Panc1 (cell line): ENCODE measurements around the gene CSK. TPM values are rescaled to one million over a fixed set of nuclear protein-coding genes. Genes with fewer than 3 reads are reported as not detected.

Experiments
- ATAC-seq: fragments of 200-7000 bp; cut with Tn5 transposase; 2 replicates; pipeline ENCODE4 v1.9.1; 2020; ENCODE audit warnings: mild to moderate bottlenecking, moderate library complexity
- BruUV-seq: library from RNA; stranded (reverse); fragments of 400-500 nt; replicated peaks from 2 replicates; lab custom pipeline; 2021; lab: Mats Ljungman, UMichigan
- CTCF ChIA-PET: fragments of 300-600 bp; sonication (Branson Sonifier 250); formaldehyde crosslinking; loops from one replicate; lab custom pipeline; 2022; ENCODE audit warnings: antibody characterized with exemption; lab: Charles Lee
- POLR2A ChIA-PET: fragments of 300-600 bp; sonication (Branson Sonifier 250); formaldehyde crosslinking; loops from one replicate; lab custom pipeline; 2022; ENCODE audit warnings: antibody characterized with exemption; lab: Charles Lee
- DNase-seq: peaks from one replicate; pipeline ENCODE4 v3.0.0-alpha.2; 2010; ENCODE audit warnings: low read depth, low spot score
- H3K27ac ChIP-seq: 2 replicates; pipeline ENCODE4 v1.5.1; 2011; ENCODE audit warnings: mild to moderate bottlenecking, low read length, inconsistent platforms
- H3K27me3 ChIP-seq: fragments of 200-500 bp; sonication (Bioruptor generic); 2 replicates; pipeline ENCODE4 v1.6.0; 2014; ENCODE audit warnings: low read length, inconsistent platforms; ENCODE audit not compliant: control insufficient read depth, insufficient read depth
- H3K36me3 ChIP-seq: fragments of 200-500 bp; sonication (Bioruptor generic); 2 replicates; pipeline ENCODE4 v1.5.1; 2014; ENCODE audit warnings: inconsistent platforms, mild to moderate bottlenecking, low read length, moderate library complexity; ENCODE audit not compliant: control insufficient read depth, insufficient read depth
- H3K4me1 ChIP-seq: 2 replicates; pipeline ENCODE4 v1.5.1; 2011; ENCODE audit warnings: inconsistent platforms, mild to moderate bottlenecking, low read length, moderate library complexity; ENCODE audit not compliant: control insufficient read depth, insufficient read depth
- H3K4me3 ChIP-seq, 2 experiments: 2 replicates each; pipeline ENCODE4 v1.5.1; 2011 to 2012; ENCODE audit warnings: low read depth in 2 of 2, low read length in 2 of 2, mild to moderate bottlenecking in 2 of 2, inconsistent platforms in 1 of 2, moderate library complexity in 1 of 2
- H3K9me3 ChIP-seq: fragments of 200-500 bp; sonication (Bioruptor generic); 2 replicates; pipeline ENCODE4 v1.5.1; 2014; ENCODE audit warnings: low read depth, mild to moderate bottlenecking, inconsistent platforms, low read length, moderate library complexity; ENCODE audit not compliant: control insufficient read depth, insufficient read depth
- POLR2AphosphoS5 ChIP-seq: IDR thresholded peaks from 2 replicates; pipeline ENCODE4 v1.6.1; 2012; ENCODE audit warnings: mild to moderate bottlenecking, low read depth, low read length, moderate library complexity
- SIN3A ChIP-seq: IDR thresholded peaks from 2 replicates; pipeline ENCODE4 v1.6.1; 2012; ENCODE audit warnings: low read depth, mild to moderate bottlenecking, low read length, moderate library complexity, borderline replicate concordance; ENCODE audit not compliant: insufficient read depth
- TCF7L2 ChIP-seq: IDR thresholded peaks from 2 replicates; pipeline ENCODE4 v1.6.1; 2011; ENCODE audit warnings: mild to moderate bottlenecking, low read depth, low read length, inconsistent platforms
- in situ Hi-C: cut with HindIII; loops from 2 replicates; pipeline ENCODE4 v1.10.0; 2016; ENCODE audit warnings: low sequenced_read_pairs, low pct_unique_long_range_greater_than_20kb
- intact Hi-C: fragments of 100-400 bp; cut with micrococcal nuclease; formaldehyde crosslinking; loops from one replicate; pipeline ENCODE4 v1.10.0; 2022; ENCODE audit not compliant: unreplicated experiment
- total RNA-seq: library from RNA; stranded (reverse); gene quantifications from one replicate; pipeline ENCODE4 v1.2.1, GENCODE V29; 2021; ENCODE audit not compliant: unreplicated experiment
- TF ChIP-seq, protein P1 (sequence below), 2 experiments: IDR thresholded peaks; 2 replicates each; pipeline ENCODE4 v1.6.1; 2011 to 2012; ENCODE audit warnings: low read depth in 2 of 2, control low read depth in 1 of 2, low read length in 1 of 2, mild to moderate bottlenecking in 1 of 2, moderate library complexity in 1 of 2; ENCODE audit not compliant: insufficient read depth in 1 of 2
- TF ChIP-seq, protein P2 (sequence below): fragments of 450-650 bp; IDR thresholded peaks from 2 replicates; pipeline ENCODE4 v1.5.1; 2017; ENCODE audit warnings: mild to moderate bottlenecking

CSK gene
- total RNA-seq, 1 experiment from 2014 or later: 81.4 TPM

GRCh38 chr15:74830868-74831267, 49.0 kb downstream of the CSK start:
- ChIA-PET POLR2A (no interaction called here), CTCF (interaction anchor here (0.5 kb wide), 1 partner anchor 394 kb away, joined by 4 read pairs; no protein-coding TSS in a partner anchor)
- TF ChIP-seq, protein P1, sequence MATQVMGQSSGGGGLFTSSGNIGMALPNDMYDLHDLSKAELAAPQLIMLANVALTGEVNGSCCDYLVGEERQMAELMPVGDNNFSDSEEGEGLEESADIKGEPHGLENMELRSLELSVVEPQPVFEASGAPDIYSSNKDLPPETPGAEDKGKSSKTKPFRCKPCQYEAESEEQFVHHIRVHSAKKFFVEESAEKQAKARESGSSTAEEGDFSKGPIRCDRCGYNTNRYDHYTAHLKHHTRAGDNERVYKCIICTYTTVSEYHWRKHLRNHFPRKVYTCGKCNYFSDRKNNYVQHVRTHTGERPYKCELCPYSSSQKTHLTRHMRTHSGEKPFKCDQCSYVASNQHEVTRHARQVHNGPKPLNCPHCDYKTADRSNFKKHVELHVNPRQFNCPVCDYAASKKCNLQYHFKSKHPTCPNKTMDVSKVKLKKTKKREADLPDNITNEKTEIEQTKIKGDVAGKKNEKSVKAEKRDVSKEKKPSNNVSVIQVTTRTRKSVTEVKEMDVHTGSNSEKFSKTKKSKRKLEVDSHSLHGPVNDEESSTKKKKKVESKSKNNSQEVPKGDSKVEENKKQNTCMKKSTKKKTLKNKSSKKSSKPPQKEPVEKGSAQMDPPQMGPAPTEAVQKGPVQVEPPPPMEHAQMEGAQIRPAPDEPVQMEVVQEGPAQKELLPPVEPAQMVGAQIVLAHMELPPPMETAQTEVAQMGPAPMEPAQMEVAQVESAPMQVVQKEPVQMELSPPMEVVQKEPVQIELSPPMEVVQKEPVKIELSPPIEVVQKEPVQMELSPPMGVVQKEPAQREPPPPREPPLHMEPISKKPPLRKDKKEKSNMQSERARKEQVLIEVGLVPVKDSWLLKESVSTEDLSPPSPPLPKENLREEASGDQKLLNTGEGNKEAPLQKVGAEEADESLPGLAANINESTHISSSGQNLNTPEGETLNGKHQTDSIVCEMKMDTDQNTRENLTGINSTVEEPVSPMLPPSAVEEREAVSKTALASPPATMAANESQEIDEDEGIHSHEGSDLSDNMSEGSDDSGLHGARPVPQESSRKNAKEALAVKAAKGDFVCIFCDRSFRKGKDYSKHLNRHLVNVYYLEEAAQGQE (IDR thresholded peaks at IDR 0.05; ENCODE audit: insufficient read depth in 1 of 2, low read depth in 2 of 2, low read length in 1 of 2): no peak
- no peak for TF ChIP-seq SIN3A
- TF ChIP-seq POLR2AphosphoS5: no peak
- TF ChIP-seq TCF7L2: no peak
- TF ChIP-seq, protein P2, sequence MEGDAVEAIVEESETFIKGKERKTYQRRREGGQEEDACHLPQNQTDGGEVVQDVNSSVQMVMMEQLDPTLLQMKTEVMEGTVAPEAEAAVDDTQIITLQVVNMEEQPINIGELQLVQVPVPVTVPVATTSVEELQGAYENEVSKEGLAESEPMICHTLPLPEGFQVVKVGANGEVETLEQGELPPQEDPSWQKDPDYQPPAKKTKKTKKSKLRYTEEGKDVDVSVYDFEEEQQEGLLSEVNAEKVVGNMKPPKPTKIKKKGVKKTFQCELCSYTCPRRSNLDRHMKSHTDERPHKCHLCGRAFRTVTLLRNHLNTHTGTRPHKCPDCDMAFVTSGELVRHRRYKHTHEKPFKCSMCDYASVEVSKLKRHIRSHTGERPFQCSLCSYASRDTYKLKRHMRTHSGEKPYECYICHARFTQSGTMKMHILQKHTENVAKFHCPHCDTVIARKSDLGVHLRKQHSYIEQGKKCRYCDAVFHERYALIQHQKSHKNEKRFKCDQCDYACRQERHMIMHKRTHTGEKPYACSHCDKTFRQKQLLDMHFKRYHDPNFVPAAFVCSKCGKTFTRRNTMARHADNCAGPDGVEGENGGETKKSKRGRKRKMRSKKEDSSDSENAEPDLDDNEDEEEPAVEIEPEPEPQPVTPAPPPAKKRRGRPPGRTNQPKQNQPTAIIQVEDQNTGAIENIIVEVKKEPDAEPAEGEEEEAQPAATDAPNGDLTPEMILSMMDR: no peak
- no peaks in the 10 kb centered on the region; the same call in 1 of the 2 replicates for H3K27me3 ChIP-seq
- no peaks in the 10 kb centered on the region; the same call in 1 of the 2 replicates for H3K36me3 ChIP-seq
- H3K9me3 ChIP-seq: no peaks in the 10 kb centered on the region
- H3K4me1 ChIP-seq: no peaks in the 10 kb centered on the region; the same call in 1 of the 2 replicates
- in situ Hi-C loops (no loop called here), intact Hi-C loops (loop anchor here (10.0 kb wide), 1 partner anchor 56 kb away; no protein-coding TSS in a partner anchor)
- no peak overlapping the region for H3K4me3 ChIP-seq
- no TSS peak for BruUV-seq
- no peak overlapping the region for H3K27ac ChIP-seq
- ATAC-seq: no peak
- DNase-seq: no peak

- H3K4me3 ChIP-seq: no peak overlapping the region
- TF ChIP-seq POLR2AphosphoS5 (no peak), SIN3A (no peak), TCF7L2 (no peak)
- TF ChIP-seq, protein P1 (IDR thresholded peaks at IDR 0.05; ENCODE audit: insufficient read depth in 1 of 2, low read depth in 2 of 2, low read length in 1 of 2): no peak
- TF ChIP-seq, protein P2: no peak
- intact Hi-C loops (loop anchor here (10.0 kb wide), 1 partner anchor 57 kb away; no protein-coding TSS in a partner anchor), in situ Hi-C loops (no loop called here)
- H3K9me3 ChIP-seq: no peaks in the 10 kb centered on the region
- CTCF ChIA-PET: interaction anchor here (0.6 kb wide), 1 partner anchor 279 kb away, joined by 3 read pairs; no protein-coding TSS in a partner anchor
- H3K27me3 ChIP-seq: no peaks in the 10 kb centered on the region
- no peaks in the 10 kb centered on the region; the same call in 1 of the 2 replicates for H3K36me3 ChIP-seq
- BruUV-seq: no TSS peak
- DNase-seq (no peak), ATAC-seq (no peak)
- POLR2A ChIA-PET: no interaction called here
- no peak overlapping the region for H3K27ac ChIP-seq
- H3K4me1 ChIP-seq: no peaks in the 10 kb centered on the region; the same call in 1 of the 2 replicates
Measured at GRCh38 chr15:74831813-74832495, 50.1 kb downstream of the CSK start.
